Measurements from ENCODE around the gene ABCG1.
"Not testable (repeated sequence)": the region's sequence is repeated elsewhere in the genome, so short reads cannot be mapped to it uniquely, and the experiment has no call there.

The ABCG1 gene

GRCh38 chr21:42175110-42175710, 43.7 kb upstream of the ABCG1 start:
- TF ChIP-seq CTCF (IDR thresholded peaks at IDR 0.05; ENCODE audit: low read depth, low read length) = no peak
- no peak for DNase-seq (ENCODE audit: low read depth, low spot score)
- no peak overlapping the region for H3K4me3 ChIP-seq (ENCODE audit: low read depth, low read length)
- in situ Hi-C loops (cut with HindIII; ENCODE audit: low sequenced_read_pairs) = no loop called here

- TF ChIP-seq CTCF (IDR thresholded peaks at IDR 0.05; ENCODE audit: low read depth, low read length) = no peak
- in situ Hi-C loops (cut with HindIII; ENCODE audit: low sequenced_read_pairs) = no loop called here
- no peak for DNase-seq (ENCODE audit: low read depth, low spot score)
- H3K4me3 ChIP-seq (ENCODE audit: low read depth, low read length) = no peak overlapping the region
Observed at GRCh38 chr21:42176859-42177258, 42.1 kb upstream of the ABCG1 start.

GRCh38 chr21:42179316-42179715, 39.6 kb upstream of the ABCG1 start:
- no peak overlapping the region for H3K4me3 ChIP-seq (ENCODE audit: low read depth, low read length)
- TF ChIP-seq CTCF (IDR thresholded peaks at IDR 0.05; ENCODE audit: low read depth, low read length) = no peak
- DNase-seq (ENCODE audit: low read depth, low spot score) = no peak
- in situ Hi-C loops (cut with HindIII; ENCODE audit: low sequenced_read_pairs) = no loop called here

- in situ Hi-C loops (cut with HindIII; ENCODE audit: low sequenced_read_pairs); DNase-seq (ENCODE audit: low read depth, low spot score); H3K4me3 ChIP-seq (ENCODE audit: low read depth, low read length): not testable (repeated sequence)
Observed at GRCh38 chr21:42180001-42180400, 38.9 kb upstream of the ABCG1 start.

GRCh38 chr21:42182713-42183371, 36.1 kb upstream of the ABCG1 start:
- no peak for TF ChIP-seq CTCF (IDR thresholded peaks at IDR 0.05; ENCODE audit: low read depth, low read length)
- no peak overlapping the region for H3K4me3 ChIP-seq (ENCODE audit: low read depth, low read length)
- DNase-seq (ENCODE audit: low read depth, low spot score) = no peak
- in situ Hi-C loops (cut with HindIII; ENCODE audit: low sequenced_read_pairs) = no loop called here

GRCh38 chr21:42183374-42184266, 35.3 kb upstream of the ABCG1 start:
- H3K4me3 ChIP-seq (ENCODE audit: low read depth, low read length) = no peak overlapping the region
- in situ Hi-C loops (cut with HindIII; ENCODE audit: low sequenced_read_pairs) = no loop called here
- DNase-seq (ENCODE audit: low read depth, low spot score) = no peak
- no peak for TF ChIP-seq CTCF (IDR thresholded peaks at IDR 0.05; ENCODE audit: low read depth, low read length)

GRCh38 chr21:42186591-42186990, 32.3 kb upstream of the ABCG1 start:
- in situ Hi-C loops (cut with HindIII; ENCODE audit: low sequenced_read_pairs) = no loop called here
- DNase-seq (ENCODE audit: low read depth, low spot score) = no peak
- no peak overlapping the region for H3K4me3 ChIP-seq (ENCODE audit: low read depth, low read length)
- TF ChIP-seq CTCF (IDR thresholded peaks at IDR 0.05; ENCODE audit: low read depth, low read length) = no peak
